Epithelial cell of prostate (primary cell): ENCODE measurements around the gene MAPK12.

Source experiments
- DNase-seq: peaks from one replicate; pipeline ENCODE4 v3.0.0-alpha.2; 2011; ENCODE audit warnings: low read depth, low spot score
- H3K27ac ChIP-seq: fragments of 450-650 bp; 2 replicates; pipeline ENCODE4 v1.5.1; 2017; ENCODE audit warnings: mild to moderate bottlenecking

Gene MAPK12

DNA sequence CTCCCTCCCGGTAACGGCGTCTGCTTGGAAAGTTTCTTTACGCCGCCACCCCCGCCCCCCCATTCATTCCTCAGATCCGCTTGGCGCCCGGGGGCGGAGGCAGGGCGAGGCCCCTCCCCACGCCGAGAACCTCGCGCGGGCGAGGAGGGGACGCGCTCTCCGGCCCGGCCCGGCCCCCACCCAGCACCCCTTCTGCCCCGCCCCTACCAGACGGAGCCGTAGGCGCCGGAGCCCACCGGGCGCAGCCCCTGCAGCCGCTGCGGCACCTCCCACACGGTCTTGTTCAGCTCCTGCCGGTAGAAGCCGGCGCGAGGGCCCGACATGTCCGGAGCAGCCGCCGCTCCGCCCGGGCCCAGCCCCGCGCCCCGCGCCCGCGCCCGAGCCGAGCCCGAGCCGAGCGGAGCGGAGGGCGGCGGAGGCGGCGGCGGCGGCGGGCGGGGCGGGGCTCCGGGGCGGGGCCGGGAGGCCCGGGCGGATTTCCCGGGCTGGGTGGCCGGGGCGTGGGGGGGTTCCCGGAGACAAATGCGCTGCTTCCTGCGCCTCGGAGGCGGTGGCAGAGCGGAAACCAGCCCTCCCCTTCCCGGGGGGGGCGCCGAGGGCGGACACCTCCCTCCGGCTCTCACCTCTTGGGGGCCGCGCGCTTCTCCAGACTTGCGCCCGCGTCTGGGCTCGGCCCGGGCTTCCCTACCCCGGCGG lies 8.6 kb upstream of the MAPK12 start, which contains the start of gene MAPK11:
MAPK11 (minus strand) TSS at position 411 of the 696 bp plus-strand sequence; CDS start at position 323, 88 bp downstream.
- no peak for DNase-seq
- no peak within 1 kb of the TSS for H3K27ac ChIP-seq

DNA sequence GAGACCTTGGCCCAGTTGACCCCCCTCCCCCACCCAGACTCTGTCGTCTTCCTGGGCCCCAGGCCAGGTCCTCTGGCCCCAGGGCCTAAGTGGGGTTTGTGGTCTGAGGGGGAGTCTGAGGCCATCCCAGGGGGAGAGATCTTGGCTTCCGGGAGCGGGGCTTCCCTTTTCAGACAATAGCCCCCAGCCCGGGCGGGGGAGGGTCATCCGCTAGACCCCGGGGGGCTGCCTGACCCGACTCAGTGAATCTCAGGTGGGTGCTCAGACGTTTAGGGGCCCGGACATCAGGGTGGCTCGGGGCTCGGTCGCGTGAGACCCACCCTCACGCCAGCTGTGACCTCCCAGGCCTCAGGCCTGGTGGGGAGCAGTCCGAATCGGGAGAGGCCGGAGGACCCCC lies 8.1 kb upstream of the MAPK12 start:
- H3K27ac ChIP-seq, result no peak overlapping the region
- no peak for DNase-seq

DNA sequence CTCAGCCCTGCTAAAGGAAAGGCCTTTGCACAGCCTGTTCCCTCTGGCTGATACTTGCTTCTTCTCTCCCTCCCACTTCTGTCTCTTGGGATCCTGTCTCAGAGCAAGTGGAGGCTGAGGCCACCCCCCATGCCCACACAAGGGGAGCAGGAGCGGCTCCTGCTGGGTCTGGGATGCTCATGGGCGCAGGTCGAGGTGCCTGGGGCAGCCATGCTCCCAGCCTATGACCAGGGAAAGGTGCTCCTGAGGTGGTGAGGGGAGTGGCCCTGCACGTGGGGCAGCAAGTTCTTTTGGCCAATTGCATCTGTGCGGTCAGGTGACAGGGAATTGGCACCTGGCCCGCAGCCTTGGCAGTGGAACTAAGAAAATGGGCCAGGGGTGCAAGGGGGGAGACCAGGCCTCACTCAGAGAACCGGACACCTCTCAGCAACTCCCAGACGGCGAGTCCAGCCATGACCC lies 7.2 kb upstream of the MAPK12 start:
- H3K27ac ChIP-seq, result no peak overlapping the region
- no peak for DNase-seq

DNA sequence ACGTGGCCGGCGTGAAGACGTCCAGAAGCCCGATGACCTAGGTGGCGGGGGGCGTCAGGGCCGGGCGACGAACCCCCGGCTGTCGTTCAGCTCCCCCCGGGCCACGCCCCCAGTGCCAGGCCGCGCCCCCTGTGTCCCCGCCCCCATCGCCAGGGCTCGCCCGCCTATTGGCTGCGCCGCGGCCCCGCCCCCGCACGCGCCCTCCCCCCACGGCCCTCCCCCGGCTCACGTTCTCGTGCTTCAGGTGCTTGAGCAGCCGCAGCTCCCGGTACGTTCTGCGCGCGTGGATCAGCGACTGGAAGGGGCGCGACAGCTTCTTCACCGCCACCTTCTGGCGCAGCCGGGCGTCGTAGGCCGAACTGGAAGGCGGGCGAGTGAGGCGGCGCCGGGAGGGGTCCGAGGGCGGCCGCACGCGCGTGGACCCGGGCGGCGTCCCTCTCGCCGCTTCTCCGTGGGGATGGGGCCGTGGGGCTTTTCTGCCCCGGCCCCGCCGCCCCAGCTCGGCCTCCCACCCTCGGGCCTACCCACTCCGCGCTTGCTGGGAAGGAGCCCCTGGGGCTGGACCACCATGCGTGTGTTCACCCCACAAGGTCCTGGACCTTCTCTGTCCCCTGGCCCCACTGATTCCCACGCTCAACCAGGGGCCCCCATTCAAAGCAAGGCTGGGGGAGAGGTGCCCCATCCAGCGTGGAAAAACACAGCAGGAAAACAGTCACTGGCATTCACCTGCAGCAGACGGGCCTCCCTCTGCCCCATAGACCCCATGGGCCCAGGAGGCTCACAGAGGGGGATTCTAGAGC lies 6.3 kb upstream of the MAPK12 start:
- DNase-seq, result no peak
- no peak overlapping the region for H3K27ac ChIP-seq

DNA sequence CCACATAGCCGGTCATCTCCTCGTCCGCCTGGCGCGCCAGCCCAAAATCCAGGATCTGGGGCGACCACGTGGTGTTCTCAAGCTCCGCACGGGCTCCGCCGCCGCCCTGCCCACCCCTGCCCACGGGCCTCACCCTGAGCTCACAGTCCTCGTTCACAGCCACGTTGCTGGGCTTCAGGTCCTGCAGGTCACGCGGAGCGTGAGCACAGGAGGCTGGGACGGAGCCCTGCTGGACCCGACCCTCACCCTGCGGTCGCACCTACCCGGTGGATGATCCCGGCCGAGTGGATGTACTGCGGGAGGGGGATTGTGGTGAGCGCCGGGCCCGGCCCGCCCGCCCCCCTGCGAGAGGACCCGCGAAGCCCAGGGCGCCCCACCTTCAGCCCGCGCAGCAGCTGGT lies 5.5 kb upstream of the MAPK12 start:
- no peak overlapping the region for H3K27ac ChIP-seq
- no peak for DNase-seq

DNA sequence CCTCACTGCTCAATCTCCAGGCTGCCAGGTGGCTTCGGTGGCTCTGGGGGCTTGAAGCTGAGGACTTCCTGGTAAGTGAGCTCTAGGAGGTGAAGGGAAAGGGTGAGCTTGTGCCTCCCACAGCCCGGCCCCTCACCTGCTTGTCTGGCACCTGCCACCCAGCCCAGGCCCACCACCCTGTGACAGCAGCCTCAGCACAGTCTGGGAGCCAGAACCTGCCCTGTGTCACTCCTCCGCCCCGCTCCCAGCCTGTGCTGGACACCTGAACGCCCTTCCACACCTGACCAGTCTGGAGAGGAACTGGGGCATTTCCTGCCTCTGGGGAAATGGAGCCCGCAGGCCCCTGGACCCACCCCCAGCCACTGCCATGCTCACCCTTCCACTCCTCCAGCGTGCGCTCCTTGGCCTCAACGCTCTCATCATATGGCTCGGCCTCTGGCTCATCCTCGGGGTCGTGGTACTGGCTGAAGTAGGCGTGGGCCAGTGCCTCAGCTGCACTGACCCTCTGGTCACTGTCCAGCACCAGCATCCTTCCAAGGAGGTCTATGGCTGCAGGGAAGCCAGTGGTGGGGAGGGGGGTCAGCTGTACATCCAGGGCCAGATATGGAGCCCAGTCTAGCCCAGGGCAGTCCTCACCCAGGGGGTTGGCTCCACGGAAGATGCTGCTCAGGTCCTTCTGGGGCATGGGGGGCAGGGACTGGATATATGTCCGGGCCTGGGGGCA lies 3.6 kb upstream of the MAPK12 start:
- no peak overlapping the region for H3K27ac ChIP-seq
- DNase-seq, result no peak

DNA sequence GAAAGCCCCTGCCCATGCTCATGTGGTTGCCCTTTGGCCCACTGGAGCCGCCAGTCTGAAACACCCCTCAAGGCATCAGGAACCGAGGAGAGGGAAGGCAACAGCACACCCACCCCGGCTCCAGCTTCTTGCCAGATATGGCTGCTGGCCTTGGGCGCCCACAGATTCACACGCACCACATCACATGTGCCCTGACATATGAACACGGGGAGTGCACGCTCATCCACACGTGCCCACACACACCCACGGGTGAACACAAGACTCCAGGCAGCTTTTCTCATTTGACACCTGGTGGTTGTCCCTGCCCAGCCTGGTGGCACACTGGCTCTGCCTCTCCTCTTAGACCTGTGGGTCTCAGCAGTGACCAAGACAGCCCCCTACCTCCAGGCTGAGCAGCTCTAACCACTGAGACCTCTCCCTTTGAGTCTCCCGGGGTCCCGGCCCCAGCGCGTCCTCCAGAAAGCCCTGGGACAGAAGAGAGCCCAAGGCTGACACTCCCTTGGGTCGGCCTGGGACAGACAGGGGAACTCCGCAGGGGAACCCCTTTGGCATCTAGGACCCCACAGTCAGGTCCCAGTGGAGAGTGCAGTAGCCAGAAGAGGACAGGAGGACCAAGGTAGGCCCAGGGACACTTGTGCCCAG lies 2.7 kb upstream of the MAPK12 start:
- no peak overlapping the region for H3K27ac ChIP-seq
- DNase-seq, result no peak

DNA sequence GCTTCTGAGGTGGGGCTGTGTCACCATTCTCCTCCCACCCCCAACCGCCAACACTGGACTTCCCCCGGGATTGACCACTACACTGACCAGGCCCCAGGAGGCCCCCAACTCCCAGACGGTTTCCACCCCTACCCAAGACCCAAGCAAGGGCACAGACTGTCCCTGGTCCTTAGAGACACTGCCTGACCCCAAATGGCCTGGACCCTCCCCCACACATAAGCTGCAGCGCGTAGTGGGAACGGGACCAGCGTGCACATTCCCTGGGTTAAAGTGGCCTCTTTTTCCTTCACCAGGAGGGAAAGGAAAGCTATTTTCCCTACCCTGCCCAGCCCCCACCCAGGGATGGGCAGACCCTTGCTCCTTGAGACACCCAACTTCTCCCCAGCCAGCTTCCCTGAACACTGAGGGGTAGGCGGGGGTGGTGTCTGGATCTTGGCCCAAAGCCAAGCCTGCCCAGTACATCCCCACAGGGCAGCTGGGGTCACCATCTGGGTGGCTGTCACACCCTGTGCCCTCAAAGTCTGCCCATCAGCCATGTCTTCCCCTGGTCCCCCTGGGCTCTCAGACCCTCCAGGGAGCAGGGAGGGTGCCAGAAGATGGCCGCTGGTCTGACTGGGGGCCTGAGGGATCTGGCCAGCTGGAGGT lies 1.6 kb upstream of the MAPK12 start:
- no peak overlapping the region for H3K27ac ChIP-seq

DNA sequence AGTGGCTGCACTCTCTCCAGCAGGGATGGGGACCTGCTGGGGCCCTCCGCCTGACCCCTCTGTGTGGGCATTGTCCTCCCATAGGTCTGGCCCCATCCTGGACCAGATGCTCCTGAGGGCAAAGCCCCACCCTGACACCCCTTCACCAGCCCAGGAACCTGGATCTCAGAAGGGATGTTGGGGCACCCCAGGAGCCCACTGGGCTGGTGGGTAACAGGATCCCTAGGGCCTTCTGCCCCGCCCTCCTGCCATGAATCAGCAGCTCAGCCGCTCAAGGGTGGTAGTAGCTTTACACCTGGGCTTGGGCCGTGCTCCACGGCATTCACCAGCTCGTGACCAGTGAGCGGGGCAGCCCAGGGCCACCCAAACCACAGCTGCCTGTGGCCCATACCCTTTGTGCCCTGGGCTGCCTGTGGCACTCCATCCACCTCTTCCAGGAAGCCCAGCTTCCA lies 1.0 kb upstream of the MAPK12 start:
- H3K27ac ChIP-seq, result no peak overlapping the region
- DNase-seq, result no peak

More for the DNA sequence above, 1.6 kb upstream of the MAPK12 start:
- no peak for DNase-seq

DNA sequence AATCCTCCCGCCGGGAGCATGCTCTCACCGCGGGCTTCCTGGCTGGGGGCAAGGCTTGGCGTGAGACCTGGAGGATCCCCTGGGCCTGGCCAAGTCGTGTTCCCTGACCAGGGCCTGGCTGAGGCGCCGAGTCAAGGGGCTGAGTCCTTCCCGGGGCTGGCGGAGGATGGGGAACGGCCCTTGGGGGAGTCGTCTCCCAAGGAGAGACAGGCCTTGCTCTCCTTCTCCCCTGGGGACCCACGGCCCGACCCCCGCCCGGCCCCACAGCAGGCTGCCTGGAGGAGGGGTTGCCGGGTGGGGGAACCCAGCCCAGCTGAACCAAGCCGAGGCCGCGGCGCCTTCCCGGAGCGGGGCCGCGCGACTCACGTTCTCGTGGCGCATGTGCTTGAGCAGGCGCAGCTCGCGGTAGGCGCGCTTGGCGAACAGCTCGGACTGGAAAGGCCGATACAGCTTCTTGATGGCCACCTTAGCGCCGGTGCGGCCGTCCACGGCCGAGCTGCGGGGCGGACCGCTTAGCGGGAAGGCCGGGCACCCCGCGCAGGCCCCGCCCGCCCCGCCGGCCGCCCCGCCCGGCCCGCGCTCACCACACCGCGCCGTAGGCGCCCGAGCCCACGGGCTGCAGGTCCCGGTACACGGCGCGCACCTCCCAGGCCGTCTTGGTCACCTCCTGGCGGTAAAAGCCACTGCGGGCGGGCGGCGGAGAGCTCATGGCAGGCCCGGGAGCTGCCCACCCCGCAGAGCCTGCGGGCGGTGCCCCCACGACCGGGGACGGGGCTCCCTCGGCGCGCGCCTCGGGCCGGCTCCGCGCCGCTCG lies 475 bp downstream of the MAPK12 start:
- peak overlapping the region; percentile 5 for H3K27ac ChIP-seq
- no peak for DNase-seq

DNA sequence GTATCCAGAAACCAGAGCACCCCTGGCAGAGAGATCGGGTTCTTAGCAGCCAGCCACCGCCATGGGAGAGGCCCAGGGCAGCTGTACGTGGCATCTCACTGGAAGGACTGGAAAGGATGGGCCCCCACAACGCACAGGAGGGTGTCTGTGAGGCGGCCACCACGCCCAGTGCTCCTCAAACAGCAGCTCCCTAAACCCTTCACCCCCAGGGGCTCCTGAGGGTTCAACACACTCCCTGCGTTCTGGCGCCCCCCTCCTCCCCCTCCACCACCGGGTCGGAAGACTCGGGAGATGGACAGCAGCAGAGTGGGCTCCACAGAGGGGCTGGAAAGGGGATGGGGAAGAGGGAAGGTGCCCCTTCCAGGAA lies 1.1 kb downstream of the MAPK12 start:
- DNase-seq, result no peak
- no peak overlapping the region for H3K27ac ChIP-seq

DNA sequence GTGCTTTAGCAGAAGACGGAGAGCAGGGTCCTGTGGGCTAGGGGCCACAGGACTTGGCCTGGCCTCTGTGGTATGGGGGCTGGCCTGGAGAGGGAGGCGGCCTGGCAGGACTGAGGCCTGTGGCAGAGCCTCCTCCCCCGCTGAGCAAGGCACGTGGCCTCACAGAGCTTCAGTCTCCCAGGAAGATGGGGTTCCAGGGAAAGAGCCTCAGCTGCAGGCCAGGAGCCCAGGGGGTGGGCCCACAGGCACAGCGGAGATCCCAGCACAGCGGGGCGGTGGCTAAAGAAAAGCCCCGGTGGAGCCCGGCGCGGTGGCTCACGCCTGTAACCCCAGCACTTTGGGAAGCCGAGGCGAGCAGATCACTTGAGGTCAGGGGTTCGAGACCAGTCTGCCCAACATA lies 2.2 kb downstream of the MAPK12 start:
- no peak for DNase-seq
- no peak overlapping the region for H3K27ac ChIP-seq

DNA sequence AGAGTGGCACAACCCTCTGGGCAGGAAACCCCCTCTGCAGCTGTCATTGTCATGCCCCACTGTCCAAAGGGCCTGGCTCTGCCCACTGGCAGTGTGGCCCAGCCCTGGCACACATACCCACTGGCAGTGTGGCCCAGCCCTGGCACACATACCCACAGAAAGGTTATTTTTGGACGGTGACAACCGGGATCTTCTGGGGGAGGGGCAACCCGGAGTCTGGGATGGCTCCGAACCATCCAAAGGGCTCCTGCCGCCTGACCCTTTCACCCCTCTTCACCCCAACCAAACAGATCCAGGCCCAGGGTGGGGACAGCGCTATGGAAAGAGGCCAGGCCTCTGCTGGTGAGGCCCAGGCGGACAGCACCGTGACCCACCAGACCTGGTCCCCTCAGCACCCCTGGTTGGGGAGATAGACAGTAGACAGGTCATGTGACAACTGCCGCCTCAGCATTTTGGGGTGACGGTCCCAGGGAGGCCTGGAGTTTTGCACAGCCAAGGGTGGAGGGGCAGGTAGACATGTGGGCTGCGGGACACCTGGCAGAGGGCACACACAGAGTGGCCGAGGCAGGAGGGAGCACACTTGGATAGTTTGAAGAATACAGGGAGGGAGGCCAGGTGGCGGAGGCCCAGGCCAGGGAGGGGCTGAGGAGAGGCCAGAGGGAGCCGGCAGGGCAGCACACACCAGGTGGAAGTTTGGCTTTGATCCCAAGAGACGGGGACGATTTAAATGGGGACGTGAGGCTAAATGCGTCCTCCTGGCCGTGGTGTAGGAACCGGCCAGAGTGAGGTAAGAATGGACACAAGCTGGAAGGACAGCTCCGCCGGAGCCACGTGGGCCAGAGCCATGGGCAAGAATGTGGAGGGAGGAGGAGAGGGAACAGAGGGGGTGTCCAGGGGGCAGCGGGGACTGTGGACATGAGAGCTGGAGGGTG lies 2.9 kb downstream of the MAPK12 start:
- DNase-seq, result no peak

DNA sequence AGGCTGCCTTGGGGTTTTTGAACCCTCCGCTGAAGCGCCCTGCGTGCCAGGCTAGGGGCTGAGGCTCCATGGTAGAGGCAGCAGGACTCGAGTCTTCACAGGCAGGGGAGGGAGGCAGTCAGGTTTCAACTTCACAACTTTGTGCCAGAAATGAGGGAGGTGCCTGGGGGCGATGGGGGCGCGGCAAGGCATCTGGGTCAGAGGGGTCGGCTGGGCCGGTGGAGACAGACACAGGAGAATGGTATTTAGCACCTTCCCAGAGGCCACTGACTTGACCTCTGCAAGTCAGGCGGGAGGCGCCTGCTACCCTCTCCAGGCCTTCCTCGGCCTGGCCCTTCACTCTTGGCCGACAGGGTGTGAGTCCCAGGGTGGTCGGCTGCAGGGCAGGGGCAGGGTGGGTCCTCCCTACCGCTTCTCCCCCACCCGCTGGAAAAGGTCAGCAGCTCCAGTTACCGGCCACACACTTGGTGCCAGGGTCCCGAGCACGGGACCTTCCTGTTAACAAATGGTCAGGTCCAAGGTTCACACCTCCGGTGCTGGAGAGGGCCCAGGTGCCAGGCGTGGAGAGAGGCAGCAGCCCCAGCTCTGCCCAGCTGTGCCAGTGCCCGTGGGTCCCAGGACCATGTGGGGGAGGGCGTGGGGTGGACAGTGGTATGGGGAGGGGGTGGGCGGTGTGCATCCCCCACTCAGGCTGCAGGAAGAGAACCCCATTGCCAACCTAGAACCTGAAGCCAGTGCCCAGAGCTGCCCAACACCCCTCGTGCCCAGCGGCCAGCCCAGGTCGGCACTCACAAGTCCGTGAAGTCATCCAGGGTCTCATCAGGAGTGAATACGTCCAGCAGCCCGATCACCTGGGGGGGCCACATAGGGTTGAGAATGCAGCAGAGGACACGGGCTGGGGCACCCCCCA lies 3.8 kb downstream of the MAPK12 start:
- no peak overlapping the region for H3K27ac ChIP-seq
- no peak for DNase-seq

More for the DNA sequence above, 2.9 kb downstream of the MAPK12 start:
- no peak overlapping the region for H3K27ac ChIP-seq

DNA sequence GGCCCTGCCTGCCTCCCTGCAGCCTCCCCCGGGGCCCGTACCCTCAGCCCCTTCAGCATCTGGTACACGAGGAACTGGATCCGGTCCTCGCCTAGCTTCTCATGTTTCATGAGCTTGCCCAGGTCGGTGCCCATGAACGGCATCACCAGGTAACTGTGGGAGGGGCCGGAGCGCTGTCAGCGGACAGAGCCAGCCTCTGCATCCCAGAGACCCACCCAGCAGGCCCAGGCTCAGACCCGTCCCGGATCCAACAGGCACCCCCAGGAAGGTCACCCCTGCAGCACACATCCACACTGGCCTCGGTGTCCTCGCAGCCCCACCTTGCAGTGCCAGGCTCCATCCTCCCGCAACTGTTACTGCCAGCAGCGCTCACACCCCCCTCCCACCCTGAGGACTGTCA lies 4.4 kb downstream of the MAPK12 start:
- H3K27ac ChIP-seq, result no peak overlapping the region
- DNase-seq, result no peak

DNA sequence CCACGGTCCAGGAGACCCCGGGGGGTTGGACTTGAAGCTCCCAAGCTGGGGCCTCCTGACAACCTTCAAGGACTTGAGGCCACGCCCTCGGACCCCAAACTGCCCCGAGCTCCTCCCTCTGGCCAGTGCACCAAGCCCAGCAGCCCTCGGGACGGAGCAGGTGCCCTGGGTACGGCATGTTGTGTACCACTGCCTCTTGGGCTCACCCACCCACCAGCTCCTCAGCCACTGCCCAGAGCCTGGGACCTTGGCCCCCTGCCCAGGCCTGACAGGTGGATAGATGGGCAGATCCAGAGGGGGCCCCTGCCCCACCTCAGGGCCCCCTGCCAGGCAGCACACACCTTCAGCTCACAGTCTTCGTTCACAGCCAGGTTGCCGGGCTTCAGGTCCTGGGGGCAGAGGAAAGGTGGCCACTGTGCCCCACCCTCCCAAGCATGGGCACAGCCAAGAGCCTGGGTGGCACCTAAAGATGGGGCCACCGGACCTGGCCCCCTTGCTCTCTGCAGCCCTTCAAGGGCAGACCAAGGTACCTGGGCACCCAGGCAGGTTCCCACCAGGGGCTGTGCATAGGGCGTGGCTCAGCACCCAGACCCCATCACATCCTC lies 5.1 kb downstream of the MAPK12 start:
- no peak overlapping the region for H3K27ac ChIP-seq
- no peak for DNase-seq

DNA sequence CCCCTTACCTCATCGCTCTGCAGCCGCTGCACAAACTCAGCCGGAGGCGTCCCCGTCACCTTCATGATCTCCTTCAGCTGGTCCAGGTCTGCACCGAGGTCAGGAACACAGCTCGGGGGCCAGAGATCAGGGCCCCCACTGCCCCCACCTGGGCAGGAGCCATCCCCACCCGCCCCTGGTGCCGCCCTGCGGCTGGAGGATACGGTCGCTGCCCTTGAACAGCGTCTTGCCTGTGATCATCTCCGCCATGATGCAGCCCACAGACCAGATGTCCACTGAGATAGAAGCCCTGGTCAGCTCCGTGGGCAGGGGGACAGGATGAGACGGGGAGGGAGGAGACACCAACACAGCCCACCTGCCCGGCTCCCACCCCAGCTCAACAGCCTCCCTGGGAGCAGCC lies 5.9 kb downstream of the MAPK12 start:
- no peak for DNase-seq

More for the DNA sequence above, 5.9 kb downstream of the MAPK12 start:
- no peak overlapping the region for H3K27ac ChIP-seq
